ENCODE results near the gene DLG2.
"Not testable (repeated sequence)": the region's sequence is repeated elsewhere in the genome, so short reads cannot be mapped to it uniquely, and the experiment has no call there.

Gene DLG2

DNA sequence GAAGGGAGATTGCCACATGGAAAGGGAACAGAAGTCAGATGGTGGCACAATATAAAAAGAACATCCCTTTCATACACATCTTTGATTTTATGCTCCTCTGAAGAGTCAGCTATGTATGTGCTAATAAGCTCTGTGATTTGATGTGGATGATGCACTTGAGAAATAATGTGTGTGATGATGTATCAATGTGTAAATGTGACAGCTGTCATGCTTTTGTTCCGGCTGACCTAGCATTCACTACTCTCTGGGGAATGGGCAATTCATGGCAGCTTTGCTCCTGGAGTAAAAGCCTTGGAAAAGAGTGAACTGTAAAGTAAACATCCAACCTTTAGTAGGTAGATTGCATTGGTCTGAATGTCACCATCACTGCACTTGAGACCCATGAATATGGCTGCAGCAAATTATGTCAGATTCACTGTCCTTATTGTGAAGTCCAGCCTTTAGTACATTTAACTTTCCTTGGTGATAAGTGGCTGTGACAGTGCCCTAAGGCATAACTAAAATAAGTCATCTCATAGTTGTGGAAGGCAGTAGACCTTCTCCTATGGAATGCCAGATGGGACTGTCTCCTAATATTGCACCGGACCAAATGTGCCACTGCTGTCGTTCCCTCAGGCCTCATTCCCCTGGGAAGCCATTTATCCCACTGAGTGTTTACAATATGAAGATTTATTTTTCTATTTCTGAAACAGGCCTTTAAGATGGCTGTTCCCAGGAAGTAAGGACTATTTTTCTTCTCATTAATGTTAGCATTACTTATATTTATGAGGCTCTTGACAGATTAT is 2162.8 kb downstream of the DLG2 start:
- DNase-seq (ENCODE audit: low read depth in 3 of 3), result no peak

DNA sequence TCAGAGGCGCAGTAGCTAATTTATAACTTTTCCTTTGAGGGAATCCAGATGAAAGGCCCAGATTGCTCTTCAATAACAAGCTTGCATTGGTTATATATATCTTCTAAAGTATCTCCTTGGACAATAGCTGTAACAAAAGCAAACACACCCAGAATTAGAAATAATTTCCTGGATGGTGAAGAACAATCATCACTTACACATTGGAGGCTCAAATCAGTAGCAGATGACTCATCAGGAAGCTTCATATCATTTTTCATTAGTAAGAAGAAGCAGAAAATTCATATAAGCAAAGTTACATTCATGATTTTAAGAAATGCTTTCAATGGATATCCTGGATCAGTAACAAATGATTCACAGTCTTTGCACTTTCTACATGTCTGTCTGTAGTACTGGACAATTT is 2167.3 kb downstream of the DLG2 start:
- no peak for DNase-seq (ENCODE audit: low read depth in 3 of 3)

DNA sequence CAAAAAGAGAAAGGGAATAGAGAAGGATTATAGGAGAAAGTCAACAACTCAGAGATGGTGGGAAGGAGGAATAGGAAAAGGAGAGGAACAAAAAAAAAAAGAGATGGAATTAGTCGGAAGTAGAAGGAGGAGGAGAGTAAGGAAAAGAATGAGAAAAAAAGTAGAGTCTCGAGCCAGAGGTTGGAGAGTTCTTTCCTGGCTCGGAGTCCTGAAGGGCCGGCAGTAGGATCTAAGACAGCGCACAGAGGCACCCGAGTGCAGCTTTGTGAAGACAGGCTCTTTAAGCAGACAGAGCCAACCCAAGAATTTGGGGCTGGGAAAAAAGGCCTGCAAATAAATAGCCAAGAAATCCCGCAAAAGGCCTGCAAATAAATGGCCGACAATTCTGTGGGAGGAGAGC is 2170.6 kb downstream of the DLG2 start:
- no peak for DNase-seq (ENCODE audit: low read depth in 3 of 3)

DNA sequence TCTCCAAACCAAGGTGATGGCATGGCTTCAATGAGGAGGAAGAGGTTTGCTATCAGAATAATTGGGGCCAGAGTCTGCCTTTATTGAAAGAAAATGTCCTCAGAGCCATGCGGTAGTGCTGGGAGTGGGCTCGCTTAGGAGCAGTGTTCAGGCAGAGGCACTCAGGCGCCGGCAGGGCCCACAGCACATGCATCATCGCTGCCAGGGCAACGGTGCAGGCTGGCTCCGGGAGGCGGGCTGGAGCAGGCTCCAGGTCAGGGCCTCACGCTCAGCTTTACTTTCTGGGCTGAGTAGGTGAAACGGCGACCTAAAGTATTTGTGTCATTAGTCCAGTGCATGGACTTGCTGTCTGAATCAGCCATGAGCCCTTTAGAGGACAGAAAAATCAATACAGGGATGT is 2171.1 kb downstream of the DLG2 start:
- DNase-seq (ENCODE audit: low read depth in 3 of 3), result no peak

DNA sequence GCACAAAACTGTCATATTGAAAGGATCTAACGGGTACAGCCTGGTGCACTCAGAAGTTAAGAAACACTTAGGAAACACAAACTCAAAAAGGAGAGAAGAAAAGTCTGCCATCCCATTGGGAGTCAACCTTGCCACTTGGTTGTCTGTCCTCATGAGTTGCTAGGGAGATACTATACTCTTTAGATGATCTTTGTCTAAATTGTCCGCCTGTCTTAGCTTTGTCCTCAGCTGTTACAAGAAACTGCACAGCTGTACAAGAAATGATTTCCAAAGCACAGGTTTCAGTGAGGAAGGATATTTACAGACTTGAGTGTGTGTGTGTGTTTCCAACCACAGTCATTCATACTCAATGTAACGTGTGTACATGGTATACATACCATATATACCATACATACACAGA is 2171.8 kb downstream of the DLG2 start:
- no peak for DNase-seq (ENCODE audit: low read depth in 3 of 3)

DNA sequence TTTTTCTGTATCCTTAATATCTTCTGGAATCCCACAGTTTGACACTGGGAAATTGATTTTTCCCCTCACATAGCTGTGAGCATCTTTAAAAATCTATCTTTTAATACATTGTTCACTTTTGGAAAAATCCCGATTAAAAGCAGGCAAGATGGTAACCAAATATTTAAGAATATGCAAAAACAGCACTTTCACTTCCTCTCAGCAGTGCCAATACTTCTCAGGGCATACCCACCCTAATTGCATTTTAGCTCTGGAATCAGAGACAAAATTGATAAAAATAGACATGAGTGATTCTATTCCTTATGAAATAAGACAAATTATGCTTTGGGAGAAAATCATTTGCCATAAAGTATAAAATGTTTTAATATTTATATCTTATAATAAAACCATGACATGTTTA is 2172.5 kb downstream of the DLG2 start:
- DNase-seq (ENCODE audit: low read depth in 3 of 3), result no peak

DNA sequence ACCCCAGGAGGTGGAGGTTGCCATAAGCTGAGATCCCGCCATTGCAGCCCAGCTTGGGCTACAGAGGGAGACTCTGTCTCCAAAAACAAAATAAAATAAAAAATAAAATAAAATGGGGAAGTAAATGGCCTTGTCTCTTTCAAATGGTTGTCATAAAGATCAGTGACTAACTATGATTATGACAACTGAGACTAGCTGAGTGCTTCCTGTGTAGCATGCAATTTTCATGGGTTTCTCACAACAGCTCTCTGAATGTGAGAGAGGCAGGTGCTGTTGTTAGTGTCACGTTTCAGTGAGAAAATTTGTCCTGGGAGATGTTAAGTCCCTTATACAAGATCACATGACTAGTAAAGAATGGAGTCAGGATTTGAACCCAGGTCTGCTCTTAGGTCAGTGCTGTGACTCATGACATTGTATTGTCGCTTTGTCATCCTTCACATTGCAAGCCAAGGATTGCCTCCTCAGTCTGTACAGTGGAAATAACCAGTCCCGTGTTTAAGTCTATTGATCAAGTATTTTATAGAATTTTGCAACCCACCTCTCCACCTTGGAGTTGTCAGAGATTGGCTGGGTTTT is 2177.7 kb downstream of the DLG2 start:
- DNase-seq (ENCODE audit: low read depth in 3 of 3), result no peak

GRCh38 chr11:83448686-83449085 is 2178.5 kb downstream of the DLG2 start:
- DNase-seq (ENCODE audit: low read depth in 3 of 3), result no peak

DNA sequence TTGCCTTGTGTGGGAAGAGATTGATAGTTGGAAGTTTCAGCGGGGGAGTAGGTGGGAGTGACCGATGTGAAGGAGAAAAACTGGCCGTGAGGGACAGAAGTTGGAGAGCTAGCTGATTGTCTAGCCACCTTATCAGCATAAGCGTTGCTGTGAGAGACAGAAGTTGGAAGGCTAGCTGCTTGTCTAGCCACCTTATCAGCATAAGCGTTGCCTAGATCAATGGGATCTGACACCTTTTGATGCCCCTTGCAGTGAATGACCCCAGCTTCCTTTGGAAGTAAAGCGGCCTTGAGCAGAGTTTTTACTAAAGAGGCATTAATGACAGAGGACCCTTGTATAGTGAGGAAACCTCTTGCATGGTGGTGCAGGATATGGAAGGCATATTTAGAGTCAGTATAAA is 2183.3 kb downstream of the DLG2 start:
- DNase-seq (ENCODE audit: low read depth in 3 of 3), result not testable (repeated sequence)

- no peak for DNase-seq (ENCODE audit: low read depth in 3 of 3)
Measured at GRCh38 chr11:83441601-83442000, 2185.5 kb downstream of the DLG2 start.

DNA sequence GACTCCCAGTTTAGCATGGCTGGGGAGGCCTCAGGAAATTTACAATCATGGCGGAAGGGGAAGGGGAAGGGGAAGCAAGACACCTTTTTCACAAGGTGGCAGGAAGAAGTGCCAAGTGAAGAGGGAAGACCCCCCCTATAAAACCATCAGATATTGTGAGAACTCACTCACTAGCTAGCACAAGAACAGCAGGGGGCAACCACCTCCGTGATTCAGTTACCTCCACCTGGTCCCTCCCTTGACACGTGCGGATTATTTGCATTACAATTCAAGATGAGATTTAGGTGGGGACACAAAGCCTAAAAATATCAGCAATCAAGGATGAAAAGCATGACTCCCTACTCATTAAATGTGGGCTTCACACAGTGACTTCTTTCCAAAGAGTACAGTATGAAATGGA is 2186.0 kb downstream of the DLG2 start:
- no peak for DNase-seq (ENCODE audit: low read depth in 3 of 3)

DNA sequence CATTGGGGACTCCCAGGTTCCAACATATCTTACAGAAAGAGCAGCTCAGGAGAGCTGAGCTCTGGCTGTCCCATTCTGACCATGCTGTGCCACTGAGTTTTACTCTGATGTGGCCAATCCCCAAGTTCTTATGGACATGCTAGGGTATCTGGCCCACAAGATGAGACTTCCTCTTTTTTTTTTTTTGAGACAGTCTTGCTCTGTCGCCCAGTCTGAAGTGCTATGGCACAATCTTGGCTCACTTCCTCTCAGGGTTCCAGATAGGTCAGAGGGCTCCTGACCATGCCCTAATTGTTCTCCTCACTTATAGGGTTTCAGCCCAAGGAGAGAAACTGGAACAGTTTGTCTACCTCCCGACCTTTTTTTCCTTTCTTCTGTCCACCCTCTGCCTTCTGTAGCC is 2188.7 kb downstream of the DLG2 start:
- no peak for DNase-seq (ENCODE audit: low read depth in 3 of 3)

DNA sequence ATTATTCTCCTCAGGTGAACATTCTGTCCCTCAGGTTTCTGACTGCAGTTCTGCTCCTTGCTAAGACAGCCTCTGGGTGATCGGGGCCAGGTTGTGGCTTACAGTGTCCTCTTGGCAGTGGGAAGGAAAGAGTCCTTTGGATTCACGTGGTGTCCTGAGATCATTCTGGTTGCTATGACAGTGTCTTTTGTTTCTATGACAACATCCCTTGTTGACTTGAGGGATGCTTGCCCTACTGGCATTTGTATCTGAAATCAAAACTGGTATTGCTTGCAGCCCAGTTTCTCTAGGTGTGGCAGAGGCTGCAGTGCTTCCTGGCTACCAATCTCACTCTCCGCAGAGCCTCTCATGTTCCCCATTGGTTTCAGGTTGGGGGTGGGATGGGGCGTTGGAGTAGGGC is 2189.2 kb downstream of the DLG2 start:
- no peak for DNase-seq (ENCODE audit: low read depth in 3 of 3)

DNA sequence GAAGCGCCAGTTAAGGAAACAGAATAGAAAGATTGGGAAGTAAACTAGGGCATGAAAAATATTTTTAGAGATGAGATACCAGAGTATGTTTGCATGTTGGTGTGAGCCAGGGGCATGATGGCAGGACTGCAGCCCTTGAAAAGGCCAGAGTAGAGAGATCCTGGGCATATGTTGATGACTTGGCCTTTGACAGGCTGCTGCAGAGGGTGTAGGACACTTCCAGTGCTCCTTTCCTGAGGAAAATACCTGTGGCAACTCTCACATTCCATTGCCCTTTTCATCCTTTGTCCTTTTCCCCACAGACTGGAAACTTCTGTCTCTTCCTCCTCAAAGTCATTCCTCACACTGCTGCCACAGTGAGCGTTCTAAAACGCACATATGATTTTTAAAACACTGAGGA is 2190.3 kb downstream of the DLG2 start:
- no peak for DNase-seq (ENCODE audit: low read depth in 3 of 3)

DNA sequence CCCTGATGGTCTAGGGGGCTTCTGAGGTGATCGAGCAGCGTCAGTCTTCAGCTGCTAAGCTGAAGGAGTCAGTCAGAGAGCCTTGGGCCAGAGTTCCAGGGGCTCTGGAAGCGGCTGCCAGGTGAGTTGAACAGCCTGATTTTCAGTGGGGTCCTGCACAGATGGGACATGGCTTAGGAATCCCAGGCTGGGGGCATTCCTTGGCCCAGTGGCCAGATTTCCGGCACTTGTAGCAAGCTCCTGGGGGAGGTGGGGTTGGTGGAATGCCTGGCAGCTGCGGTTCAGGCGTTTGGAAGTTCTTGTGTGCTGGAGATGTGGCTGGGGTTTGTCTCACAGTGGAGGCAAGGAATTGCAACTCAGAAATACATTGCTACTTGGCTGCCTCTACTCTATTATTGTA is 2192.3 kb downstream of the DLG2 start:
- DNase-seq (ENCODE audit: low read depth in 3 of 3), result not testable (repeated sequence)

GRCh38 chr11:83427943-83428342 is 2199.2 kb downstream of the DLG2 start:
- DNase-seq (ENCODE audit: low read depth in 3 of 3), result no peak

DNA sequence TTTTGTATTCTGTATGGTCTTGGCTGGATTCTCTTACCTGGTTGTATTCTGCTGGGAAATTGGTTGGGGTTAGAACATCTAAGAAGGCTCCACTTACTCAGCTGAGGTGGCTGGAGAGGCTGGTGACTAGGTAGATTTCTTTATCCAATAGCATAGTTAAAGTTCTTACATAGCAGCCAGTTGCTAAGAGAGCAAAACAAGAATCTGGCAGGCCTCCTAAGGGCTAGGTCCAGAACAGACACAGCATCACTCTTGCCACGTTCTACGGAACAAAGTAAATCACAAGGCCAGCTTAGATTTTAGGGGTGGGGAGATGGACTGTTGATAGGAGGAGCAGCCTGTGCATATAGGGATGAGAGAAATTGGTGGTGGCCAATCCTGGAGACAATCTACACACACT is 2199.6 kb downstream of the DLG2 start:
- DNase-seq (ENCODE audit: low read depth in 3 of 3), result no peak

- DNase-seq (ENCODE audit: low read depth in 3 of 3), result no peak
Measured at GRCh38 chr11:83425137-83425466, 2202.0 kb downstream of the DLG2 start.

DNA sequence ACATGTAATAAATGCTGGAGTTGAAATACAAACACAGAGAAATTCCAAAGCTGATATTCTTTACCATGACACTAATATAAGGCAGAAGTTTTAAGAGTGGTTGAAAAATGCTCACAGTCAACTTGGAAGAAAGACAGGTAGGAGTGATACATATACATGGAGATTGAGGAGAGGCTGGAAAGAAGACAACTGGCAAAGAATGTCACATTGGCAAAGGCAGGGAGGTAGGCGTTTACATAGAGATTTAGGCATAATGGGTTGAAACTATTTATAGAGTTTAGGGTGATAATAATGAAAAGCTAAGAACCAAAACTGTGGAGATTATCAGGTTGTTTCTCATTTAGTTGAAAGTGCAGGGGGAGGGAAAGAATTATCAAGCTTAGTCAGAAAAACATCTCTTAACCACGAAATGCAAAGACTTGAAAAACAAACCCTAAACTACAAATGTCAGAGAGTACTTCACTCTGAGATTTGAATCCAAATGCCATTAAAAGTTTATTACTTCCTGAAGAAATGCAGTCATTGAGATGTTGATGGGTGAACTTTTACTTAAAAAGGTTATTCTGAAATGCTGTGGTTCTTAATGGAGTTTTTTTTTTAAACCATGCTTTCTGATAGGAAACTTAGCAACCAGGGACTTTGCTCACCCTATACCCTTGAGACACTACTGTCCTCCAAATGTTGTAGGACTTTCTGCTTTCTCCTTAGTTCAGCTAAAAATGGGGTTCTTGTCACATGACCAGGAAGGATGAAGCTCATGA is 2202.6 kb downstream of the DLG2 start:
- no peak for DNase-seq (ENCODE audit: low read depth in 3 of 3)

DNA sequence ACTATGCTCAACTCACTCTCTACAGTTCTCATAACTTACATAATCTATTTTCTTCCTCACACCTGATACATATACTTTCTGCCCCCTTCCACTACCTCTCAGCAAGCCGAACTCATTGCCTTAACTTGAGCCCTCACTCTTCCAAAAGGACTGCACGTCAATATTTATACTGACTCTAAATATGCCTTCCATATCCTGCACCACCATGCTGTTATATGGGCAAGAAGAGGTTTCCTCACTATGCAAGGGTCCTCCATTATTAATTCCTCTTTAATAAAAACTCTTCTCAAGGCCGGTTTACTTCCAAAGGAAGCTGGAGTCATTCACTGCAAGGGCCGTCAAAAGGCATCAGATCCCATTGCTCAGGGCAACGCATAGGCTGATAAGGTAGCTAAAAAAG is 2204.5 kb downstream of the DLG2 start:
- DNase-seq (ENCODE audit: low read depth in 3 of 3), result not testable (repeated sequence)

GRCh38 chr11:83410605-83411565 is 2216.3 kb downstream of the DLG2 start:
- DNase-seq (ENCODE audit: low read depth in 3 of 3), result no peak

DNA sequence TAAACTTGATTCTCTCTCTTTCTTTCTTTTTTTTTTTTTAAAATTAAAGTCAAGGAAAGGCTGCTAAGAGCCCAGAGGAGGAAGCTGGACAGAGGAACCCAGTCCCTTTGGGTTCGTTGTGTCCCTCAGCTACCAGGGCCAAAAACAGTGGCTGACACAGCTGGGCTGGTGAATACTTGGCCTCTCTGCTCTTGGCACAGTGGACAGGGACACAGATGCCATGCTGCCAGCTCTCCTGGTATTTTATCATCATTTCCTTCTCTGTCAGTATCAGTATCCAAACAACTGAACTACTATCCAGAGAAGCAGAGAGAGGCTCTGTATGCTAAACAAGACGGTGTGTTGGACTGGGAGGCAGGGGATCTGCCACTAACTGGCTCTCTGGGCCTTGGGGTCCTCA is 2217.3 kb downstream of the DLG2 start:
- no peak for DNase-seq (ENCODE audit: low read depth in 3 of 3)

Measured in stimulated activated CD4-positive, alpha-beta T cell treated with anti-CD3 and anti-CD28 coated beads, TNF-alpha, amount 100 ng/mL, for 24 hours (primary cell).